ENCODE measurements around the gene ADK. TPM values are rescaled to one million over a fixed set of nuclear protein-coding genes. Genes with fewer than 3 reads are reported as not detected.

ADK gene
- total and polyA plus RNA-seq, 8 donors, result 44.8 to 68.6 (median 57.5) TPM

GRCh38 chr10:74511051-74511450, 360.0 kb downstream of the ADK start:
- ATAC-seq (no peak), DNase-seq (no peak)
- no peak overlapping the region for H3K27ac ChIP-seq
- intact Hi-C loops (cut with DNase I), result no loop called here
- no peaks in the 10 kb centered on the region for H3K36me3 ChIP-seq
- no peak overlapping the region for H3K4me3 ChIP-seq
- H3K27me3 ChIP-seq, result no peaks in the 10 kb centered on the region
- no peak for TF ChIP-seq CTCF (IDR thresholded peaks at IDR 0.05)
- no peaks in the 10 kb centered on the region for H3K4me1 ChIP-seq
- peaks cover 0 to 43% of the 10 kb centered on the region in 2 donors for H3K9me3 ChIP-seq

DNA sequence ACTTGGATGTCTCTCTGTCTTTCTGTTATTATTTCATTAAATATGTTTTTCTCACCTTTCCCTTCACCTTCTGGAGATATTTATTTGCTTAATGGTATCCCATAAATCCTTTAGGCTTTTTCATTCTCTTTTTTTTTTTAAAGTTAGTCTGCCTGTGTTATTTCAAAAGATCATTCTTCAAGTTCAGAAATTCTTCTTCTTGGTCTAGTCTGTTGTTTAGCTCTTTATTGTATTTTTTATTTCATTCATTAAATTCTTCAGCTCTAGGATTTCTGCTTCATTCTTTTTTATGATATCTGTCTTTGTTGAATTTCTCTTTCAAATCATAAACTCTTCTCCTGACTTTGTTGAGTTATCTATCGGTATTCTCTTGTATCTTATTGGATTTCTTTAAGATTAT, 363.3 kb downstream of the ADK start:
- Histone ChIP-seq H3K9me3 (peaks cover 0 to 43% of the 10 kb centered on the region in 2 donors), H3K27me3 (no peaks in the 10 kb centered on the region), H3K27ac (no peak overlapping the region), H3K36me3 (no peaks in the 10 kb centered on the region), H3K4me3 (no peak overlapping the region), H3K4me1 (no peaks in the 10 kb centered on the region)
- DNase-seq, result no peak
- intact Hi-C loops (cut with DNase I), result no loop called here
- ATAC-seq, result no peak
- TF ChIP-seq CTCF (IDR thresholded peaks at IDR 0.05), result no peak

- TF ChIP-seq CTCF (IDR thresholded peaks at IDR 0.05), result no peak
Observed at GRCh38 chr10:74518061-74518460, 367.0 kb downstream of the ADK start.

DNA sequence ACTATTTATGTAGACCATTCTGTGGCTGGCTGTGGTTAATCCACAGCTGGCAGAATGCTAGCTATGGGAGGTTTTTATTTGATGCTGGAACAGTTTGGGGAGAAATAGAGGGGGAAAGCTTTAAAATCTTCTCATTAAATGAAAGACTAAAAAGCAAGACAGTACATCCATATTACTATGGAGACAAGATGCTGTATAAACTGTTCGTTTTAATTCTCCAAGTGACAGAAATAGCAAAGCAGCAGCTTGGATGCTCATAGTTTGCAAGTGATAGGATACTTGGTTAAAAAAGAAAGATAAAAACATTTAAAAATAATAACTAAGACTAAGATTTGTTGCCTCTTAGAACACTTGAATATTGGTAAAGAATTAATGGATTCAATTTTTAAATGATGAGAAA, 370.5 kb downstream of the ADK start:
- Histone ChIP-seq H3K27ac (no peak overlapping the region), H3K4me1 (no peaks in the 10 kb centered on the region), H3K36me3 (no peaks in the 10 kb centered on the region), H3K4me3 (no peak overlapping the region), H3K9me3 (no peaks in the 10 kb centered on the region), H3K27me3 (no peaks in the 10 kb centered on the region)
- DNase-seq, result no peak
- no peak for TF ChIP-seq CTCF (IDR thresholded peaks at IDR 0.05)
- no peak for ATAC-seq
- intact Hi-C loops (cut with DNase I), result no loop called here

More at GRCh38 chr10:74518061-74518460, 367.0 kb downstream of the ADK start:
- DNase-seq (no peak), ATAC-seq (no peak)
- H3K27me3 ChIP-seq, result no peaks in the 10 kb centered on the region
- intact Hi-C loops (cut with DNase I), result no loop called here
- peaks cover 0 to 19% of the 10 kb centered on the region in 2 donors for H3K9me3 ChIP-seq
- no peaks in the 10 kb centered on the region for H3K4me1 ChIP-seq
- H3K27ac ChIP-seq, result no peak overlapping the region
- no peaks in the 10 kb centered on the region for H3K36me3 ChIP-seq
- H3K4me3 ChIP-seq, result no peak overlapping the region

- no peaks in the 10 kb centered on the region for H3K9me3 ChIP-seq
- no peak for TF ChIP-seq CTCF (IDR thresholded peaks at IDR 0.05)
Observed at GRCh38 chr10:74523199-74523598, 372.2 kb downstream of the ADK start.

More at GRCh38 chr10:74523199-74523598, 372.2 kb downstream of the ADK start:
- no peaks in the 10 kb centered on the region for H3K27me3 ChIP-seq
- no peaks in the 10 kb centered on the region for H3K36me3 ChIP-seq
- no peaks in the 10 kb centered on the region for H3K4me1 ChIP-seq
- no peak overlapping the region for H3K27ac ChIP-seq
- ATAC-seq (no peak), DNase-seq (no peak)
- no peak overlapping the region for H3K4me3 ChIP-seq
- intact Hi-C loops (cut with DNase I), result no loop called here
